HL-60/S4 treated with phorbol 12-myristate 13-acetate at 8.2 ng/mL for 4 days and 3 days (cell line): Measurements from ENCODE around the gene SH3BP5.

Source experiments
- in situ Hi-C: fragments of 300-500 bp; cut with MboI; formaldehyde crosslinking; loops from 2 replicates; pipeline ENCODE4 v1.15.0; 2022; ENCODE audit warnings: low sequenced_read_pairs

SH3BP5 gene

DNA sequence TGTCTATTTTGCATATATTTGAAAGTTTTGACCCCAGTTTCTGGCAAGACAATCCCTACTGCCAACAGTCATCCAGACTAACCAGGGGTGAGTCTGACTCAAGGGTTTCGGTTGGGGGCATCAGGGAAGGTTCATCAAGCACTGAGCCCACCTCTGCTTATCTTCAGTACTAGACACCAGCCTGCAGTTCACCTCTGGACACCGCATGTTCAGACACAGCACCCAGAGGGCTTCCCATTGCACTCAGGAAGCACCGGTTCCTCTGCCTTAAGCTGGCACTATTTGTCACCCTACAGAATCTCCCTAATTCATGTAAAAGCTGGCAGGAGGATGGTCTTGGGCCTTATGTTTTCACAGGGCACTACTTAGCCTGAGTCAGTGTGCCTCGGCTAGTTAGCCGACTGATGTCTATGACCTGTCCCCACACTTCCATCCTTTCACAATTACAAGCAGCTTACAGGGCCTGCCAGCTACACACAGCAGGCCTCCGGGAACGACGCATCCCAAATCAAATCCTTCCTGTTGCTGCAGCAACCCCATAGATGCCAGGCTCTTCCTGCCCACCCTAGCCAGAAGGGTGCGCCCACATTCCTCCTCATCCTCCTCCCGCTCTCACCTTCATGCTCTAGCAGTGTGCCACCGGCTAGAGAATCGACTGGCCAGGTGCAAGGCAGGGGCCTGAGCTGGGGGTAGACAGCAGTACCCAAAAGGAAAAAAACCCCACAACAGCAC lies 52.5 kb downstream of the SH3BP5 start:
- in situ Hi-C loops = no loop called here

DNA sequence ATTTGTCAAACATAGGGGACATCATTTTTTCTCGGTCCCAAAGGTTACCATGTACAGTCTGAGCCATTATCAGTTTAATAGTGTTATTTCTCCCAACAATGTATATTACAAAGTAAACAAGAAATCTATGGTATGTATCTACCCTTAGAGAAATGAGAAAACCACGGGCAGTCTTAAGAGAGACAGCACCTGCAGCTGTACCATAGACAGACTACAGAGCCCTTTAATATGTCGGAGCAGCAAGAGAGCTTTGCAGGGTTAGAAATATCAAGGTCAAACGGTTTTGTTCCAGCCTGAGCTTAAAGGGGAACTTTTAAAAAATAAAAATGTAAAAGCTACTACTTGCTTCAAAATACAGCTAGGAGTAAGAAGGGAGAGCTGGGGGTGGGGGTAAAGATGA lies 53.2 kb downstream of the SH3BP5 start:
- in situ Hi-C loops = no loop called here

DNA sequence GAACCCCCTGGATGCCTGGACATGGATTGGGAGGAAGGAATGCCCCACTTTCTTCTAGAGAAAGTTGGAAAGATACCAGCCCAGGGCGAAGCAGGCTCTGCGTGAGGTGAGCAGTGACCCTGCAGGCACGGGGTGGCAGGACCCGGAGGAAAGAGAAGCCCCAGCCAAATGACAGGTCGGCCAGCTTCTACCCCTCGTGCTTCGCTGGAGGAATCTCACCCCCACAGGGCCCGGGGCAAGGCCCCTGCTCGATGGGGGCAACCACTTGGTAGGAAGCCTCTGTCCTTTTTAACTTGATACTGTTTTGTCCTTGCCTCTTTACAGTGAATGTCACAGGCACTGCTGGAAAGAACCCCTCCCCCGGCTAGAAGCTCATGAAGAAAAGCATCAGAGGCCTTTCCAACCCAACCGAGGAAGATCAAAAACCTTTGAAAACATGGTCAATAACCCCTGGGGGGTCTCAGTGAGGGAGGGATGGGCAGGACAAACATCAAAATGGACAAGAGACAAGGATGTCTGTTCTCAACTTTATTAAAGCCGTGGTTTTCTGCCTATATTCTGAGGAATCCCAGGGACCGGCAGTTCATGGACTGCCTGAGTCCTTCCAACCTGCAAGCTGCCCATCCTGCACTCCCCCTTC lies 54.4 kb downstream of the SH3BP5 start:
- in situ Hi-C loops = no loop called here

DNA sequence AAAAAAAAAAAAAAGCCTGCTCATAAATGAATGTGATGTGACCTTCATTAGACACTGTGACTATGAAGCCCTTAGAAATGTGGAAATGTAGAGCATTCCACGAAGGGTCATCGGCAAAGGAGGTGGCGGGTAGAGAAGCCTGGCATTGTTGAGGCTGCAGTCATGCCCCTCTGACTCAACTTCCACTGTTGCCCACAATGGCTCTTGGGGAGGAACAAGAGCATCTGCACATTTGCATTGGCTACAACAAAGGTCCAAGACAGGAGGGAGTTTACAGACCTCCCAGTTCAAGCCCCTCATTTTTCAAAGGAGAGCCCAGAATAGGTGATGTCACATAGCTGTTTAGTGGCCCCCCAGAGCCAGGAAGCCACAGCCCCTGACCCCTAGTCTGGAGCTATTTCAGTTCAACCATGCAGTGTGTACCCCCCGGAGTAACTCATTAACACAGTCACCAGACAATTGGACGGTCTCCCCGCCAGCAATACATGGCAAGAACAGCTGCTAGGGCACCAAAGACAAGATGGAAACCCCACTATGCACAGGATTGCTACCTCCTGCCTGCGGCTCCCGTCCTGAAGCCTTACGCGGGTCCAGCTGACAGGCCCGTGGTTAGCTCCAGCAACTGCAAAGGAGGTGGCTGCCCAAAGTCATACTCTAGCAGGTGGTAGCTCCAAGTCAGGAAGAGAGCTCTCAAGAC lies 56.2 kb downstream of the SH3BP5 start:
- in situ Hi-C loops = no loop called here

DNA sequence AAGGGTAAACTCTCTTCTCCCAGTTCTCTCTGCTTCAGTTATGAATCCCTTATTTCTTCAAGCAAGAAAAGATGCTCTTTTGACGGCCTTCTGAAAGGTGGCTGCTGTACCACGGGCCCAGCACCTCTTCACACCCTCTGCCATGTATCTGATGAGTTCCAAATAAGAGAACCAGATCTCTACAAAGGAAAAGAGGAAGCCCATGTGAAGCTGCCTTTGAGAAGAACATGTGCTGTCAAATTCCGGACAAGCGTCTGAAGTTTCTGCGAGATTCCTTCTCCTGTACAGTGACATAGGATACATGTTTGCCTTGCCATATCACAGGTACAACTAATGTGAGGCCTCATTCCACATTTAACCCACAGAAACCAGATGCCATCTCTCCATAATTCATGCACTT lies 59.2 kb downstream of the SH3BP5 start:
- in situ Hi-C loops = loop anchor here (25.0 kb wide), 1 partner anchor 289 kb away; no protein-coding TSS in a partner anchor

DNA sequence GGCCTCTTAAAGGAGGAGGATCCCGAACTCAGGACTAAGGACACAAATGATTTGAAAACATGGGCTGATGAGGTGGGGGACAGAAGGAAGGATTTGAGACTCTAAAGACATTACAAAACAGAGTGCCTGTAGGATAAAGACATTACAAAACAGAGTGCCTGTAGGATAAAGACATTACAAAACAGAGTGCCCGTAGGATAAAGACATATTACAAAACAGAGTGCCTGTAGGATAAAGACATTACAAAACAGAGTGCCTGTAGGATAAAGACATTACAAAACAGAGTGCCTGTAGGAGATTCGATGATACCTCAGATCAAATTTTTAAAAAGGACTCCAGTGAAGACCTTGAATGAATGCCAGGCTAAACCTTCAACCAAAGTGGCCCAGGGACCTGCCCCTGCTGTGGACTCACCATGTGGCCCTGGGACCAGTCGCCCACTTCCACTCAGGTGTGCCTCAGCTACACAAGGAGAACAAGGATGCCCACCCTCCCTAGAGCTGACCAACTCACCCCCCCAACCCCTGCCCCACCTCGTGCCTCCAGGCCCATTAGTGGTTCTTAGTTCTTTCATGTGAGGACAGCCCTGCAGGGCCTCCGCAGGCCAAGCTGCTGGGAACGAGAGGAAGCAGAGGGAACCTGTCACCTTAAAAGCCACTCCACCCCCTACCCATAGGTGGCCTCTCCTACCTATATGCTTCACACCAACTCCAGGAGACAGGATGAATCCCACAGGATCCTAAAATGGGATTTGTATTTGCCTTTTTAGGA lies 59.8 kb downstream of the SH3BP5 start:
- in situ Hi-C loops = loop anchor here (25.0 kb wide), 1 partner anchor 290 kb away; no protein-coding TSS in a partner anchor

DNA sequence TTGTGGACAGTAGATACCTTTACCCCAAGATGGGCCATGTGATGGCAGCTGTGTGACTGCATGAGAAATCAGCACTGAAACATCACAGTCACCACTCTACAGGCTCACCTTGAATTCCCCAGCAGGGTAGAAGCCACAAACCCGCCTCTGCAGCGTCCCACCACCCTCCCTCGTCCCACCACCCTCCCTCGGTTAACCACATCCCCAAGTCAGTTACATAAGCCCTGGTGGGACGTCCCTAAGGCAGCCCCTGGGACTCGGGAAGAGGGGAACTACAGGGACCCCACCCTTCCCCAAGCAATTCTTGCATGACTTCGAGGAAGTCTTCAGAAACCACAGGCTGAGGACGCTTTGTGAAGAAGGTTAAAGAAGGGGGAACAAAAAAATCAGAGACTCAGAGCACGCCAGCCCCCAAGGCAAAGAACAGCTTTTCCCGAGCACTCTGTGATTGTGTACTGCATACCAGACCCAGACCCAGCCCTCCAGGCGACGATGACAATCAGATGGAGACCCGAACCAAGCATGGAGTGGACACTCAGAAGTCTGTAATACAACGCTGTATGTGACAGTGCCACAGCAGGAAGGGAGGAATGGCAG lies 60.5 kb downstream of the SH3BP5 start:
- in situ Hi-C loops = loop anchor here (25.0 kb wide), 1 partner anchor 290 kb away; no protein-coding TSS in a partner anchor

DNA sequence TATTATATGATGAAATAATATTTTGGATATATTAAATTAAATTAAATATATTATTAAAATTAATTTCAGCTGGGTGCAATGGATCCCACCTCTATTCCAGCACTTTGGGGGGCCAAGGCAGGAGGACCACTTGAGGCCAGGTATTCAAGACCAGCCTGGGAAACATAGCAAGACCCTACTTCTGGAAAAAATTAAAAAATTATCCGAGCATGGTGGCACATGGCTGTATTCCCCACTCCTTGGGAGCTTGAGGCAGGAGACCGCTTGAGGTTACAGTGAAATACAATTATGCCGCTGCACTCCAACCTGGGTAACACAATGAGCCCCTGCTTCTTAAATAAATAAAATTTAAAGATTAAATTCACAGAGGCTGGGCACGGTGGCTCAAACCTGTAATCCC lies 61.4 kb downstream of the SH3BP5 start:
- in situ Hi-C loops = loop anchor here (25.0 kb wide), 1 partner anchor 291 kb away; no protein-coding TSS in a partner anchor

DNA sequence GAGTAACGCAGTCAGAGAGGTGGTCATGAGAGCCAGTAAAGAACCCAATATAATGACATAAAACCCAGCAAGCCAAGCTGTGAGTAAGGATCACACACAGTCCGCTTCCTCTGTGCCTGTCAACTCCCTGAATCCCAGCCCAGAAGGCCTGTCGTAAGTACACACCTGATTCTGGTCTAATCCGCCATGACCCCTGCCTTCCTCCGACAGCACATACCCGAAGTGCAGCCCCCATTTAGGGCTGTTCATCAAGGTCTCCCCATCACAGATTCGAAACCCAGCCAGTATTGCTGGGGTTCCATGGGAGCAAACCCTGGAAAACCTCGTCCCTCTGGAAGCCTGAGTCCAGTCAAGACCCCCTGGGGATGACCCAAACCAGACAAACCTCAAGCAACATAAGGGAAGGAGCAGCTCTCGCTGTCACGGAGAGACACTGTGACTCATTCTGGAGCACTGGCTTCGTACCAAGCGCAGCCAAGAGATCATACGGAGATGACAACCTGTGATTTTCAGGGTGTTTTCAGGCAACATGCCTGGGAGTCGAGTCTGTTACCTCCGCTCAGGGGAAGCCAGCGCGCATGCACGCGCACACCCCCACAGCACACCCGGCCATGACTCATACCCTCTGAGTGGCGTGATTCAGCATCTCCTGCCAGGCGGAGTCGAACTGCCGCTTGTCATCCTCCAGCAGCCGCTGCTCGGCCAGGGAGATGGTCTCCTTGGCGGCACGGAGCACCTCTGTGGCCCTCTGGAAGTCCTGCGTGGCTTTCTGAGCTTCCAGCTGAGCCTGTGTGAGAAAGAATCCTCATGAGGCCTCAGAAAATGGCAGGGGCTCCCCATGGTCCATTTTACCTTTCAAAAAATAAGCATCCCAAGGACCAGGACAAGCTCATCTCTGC lies 63.0 kb downstream of the SH3BP5 start:
- in situ Hi-C loops = loop anchor here (10.0 to 25.0 kb wide), 2 partner anchors 115 to 293 kb away; no protein-coding TSS in a partner anchor

DNA sequence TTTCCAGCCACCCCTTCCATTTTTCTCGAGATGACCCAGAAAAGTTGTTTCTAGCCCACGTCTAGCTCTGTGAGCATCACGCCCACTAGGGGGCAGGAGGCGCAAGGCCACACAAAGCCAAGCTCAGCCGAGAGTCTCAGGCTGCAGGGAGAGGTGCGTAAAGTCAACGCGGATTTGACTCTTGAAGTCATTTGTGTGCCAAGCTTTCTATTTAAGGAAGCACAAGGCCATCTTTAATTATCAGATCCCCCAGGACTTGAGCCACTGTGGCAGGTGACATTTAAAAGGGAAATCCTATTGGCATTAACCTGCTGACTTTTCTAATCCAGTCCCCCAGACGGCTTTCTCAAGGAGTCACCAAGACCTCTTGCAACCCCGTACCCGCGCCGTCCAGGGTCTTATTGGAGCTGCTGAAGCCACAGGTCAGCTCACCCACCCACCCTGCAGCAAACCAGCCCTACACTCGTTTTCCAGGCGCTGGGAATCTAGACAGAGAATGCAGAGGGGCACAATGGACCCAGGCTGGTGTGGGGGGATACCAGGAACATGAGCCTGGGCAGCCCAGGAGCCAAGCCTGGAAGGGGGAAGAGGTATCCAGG lies 64.3 kb downstream of the SH3BP5 start:
- in situ Hi-C loops = loop anchor here (10.0 to 25.0 kb wide), 2 partner anchors 117 to 294 kb away; no protein-coding TSS in a partner anchor

DNA sequence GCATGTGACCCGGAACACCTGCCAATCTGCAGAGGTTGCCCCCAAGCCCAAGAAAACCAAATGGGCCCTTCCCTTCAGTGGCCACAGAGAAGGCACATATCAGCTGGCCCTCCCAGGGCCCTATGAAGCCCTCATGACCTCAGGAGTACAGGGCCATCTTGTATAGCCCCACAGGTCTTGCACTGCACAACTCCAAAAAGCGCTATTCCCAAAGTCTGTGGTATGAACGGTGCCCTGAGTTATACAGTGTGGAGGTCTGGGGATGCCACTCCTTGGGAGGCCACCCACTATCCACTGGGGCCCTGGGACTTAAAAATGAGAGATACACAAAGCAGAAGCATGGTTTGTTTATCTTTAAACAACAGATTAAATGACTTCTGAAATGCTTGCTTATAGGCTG lies 64.9 kb downstream of the SH3BP5 start:
- in situ Hi-C loops = loop anchor here (10.0 to 25.0 kb wide), 2 partner anchors 117 to 295 kb away; no protein-coding TSS in a partner anchor

DNA sequence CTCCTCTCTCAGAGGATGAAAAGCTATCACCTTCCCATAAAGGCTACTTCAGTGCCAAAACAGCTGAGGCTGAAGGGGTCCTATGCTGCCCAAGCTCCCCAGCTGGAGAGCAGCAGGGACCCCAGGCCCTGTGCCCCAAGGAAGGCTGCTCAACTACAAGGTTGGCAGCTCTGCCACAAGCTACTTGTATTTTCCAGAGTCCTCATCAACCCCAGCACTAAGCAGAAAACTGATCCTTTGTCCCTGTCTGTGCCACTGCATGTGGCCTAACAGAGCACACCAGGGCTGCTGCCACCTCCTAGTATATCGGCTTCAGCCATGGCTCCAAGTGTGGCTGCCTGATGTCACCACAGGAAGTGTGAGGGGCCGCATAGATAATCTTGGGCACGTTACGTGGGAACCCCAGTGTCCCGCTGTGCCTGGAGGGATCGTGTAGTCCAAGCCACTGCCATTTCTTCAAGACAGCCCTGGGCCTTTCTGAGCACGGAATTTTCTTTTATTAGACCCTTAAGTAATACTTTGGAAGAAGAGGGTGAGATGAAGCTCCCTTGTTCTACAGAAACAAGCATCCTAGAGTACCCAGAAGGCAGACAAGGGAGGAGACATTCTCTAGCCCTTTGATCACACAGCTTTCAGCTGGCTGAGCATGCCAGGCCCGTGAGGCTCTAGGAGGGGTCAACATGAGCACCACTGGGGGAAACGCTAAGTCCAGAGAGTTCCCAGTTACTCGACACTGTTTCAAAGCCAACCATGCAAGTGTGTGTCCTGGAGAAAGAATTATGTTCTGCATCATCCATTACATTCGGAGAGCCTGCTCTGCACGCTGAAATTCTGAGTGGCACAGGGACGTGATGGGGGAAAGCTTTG lies 65.6 kb downstream of the SH3BP5 start:
- in situ Hi-C loops = loop anchor here (10.0 to 25.0 kb wide), 2 partner anchors 118 to 296 kb away; no protein-coding TSS in a partner anchor

DNA sequence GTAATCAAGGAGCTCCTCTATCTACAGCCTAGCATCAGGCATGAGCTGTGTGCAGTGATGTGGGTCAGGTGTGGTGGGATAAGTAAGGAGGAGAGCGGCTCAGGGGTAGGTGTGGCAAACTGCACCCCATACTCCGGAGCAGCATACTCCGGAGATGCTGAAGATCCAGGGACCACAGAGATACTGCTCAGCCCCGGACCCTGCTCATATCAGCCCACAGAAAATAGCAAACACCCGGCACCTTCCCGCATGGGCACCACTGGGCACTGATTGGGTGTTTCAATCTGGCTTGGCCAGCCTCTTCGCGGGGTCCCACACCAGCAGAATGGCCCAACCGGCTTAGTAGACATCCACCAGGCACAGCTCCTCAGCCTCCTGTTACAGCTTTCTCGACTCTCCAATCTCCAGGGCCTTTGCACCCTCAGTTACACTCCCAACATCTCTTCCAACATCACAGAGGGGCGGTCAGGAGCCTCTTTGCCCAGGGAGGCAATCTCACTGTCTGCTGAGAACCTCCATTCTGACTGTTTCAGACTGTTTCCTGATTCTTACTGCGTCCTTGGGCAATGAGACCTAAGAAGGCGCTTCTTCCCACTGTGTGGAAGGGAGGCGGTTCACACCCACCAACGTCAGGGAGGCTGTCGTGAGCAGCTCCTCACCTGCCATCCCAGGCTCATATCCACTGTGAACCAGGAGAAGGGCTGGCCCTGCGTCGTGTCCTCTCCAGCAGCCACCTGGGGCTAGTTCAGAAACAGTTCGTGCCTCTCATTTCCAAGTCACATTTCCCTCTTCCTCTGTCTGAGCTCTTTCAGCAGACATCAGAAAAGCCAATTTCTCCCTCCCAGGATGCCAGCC lies 66.5 kb downstream of the SH3BP5 start:
- in situ Hi-C loops = loop anchor here (10.0 to 25.0 kb wide), 2 partner anchors 119 to 296 kb away; no protein-coding TSS in a partner anchor

DNA sequence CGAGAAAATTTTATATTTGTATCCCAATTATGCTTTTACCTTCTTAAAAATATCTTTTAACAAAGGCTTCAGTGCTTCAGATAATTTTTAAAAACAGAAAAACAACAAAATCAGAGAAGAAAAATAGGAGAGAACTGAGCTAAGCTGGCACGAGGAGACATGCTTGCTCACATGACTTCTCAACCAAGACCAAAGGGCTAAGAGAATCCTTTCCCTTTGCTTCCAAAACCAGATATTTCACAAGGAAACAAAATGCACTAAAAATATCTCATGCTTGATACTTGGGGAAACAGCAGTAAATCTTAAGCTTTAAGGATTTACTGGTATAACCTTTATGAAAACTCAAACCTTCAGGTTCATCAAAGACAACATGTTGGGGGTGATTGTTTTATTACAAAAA lies 67.9 kb downstream of the SH3BP5 start:
- in situ Hi-C loops = loop anchor here (10.0 to 25.0 kb wide), 2 partner anchors 120 to 298 kb away; no protein-coding TSS in a partner anchor

DNA sequence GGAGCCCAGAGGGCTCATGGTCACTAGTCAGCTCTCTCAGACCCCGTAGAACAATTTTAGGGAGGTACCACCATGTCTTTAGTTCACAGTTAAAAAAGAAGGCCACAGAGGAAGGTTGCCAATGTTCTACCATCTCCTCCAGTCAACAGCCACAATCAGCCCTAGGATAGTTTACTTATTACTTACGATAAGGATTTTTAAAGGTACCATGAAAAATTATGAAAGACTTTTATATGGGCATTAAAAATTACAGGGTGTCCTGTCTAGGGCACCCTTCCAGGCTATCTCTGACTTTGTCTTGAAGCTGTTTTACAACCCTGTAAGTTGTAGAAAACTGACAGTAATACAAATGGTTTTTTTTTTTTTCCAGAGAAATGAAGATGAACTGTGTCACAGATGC lies 68.5 kb downstream of the SH3BP5 start:
- in situ Hi-C loops = loop anchor here (10.0 to 25.0 kb wide), 2 partner anchors 121 to 298 kb away; no protein-coding TSS in a partner anchor

DNA sequence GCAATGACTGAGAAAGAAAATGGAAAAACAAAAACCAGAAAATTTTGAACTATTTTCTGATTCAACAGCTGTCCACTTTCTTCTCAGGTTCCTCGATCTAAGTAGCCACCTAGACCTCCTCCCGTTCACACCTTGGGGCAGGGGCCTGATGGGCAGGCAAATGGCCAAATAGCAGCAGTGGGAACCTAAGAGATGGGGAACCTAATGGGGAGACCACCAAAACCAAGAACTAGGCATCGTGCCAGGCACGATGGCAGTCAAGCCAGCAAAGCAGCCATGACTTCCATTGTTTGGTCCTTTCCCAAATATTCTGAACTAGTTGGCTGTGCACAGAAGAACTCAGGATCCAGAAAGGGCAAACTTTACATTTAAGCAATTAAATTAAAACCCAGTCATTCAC lies 69.3 kb downstream of the SH3BP5 start:
- in situ Hi-C loops = loop anchor here (10.0 to 25.0 kb wide), 2 partner anchors 122 to 299 kb away; no protein-coding TSS in a partner anchor
